ENCODE measurements around the gene TMEM187. TPM values are rescaled to one million over a fixed set of nuclear protein-coding genes. Genes with fewer than 3 reads are reported as not detected.

Gene TMEM187
- total and polyA plus RNA-seq, 4 experiments from 2014 or later, result 10.4 to 23.8 (median 13.8) TPM

- H3K4me3 Mint-ChIP-seq, result no peak overlapping the region
- DNase-seq, result peak in 1 of 5 donors; percentile 31
- H3K4me1 ChIP-seq (ENCODE audit: insufficient read depth, low read length), result peaks cover 4% of the 10 kb centered on the region
- POLR2A ChIA-PET (ENCODE audit: partially characterized antibody), result interaction anchor here (21.2 kb wide), 1 partner anchor 27 kb away, joined by 447 read pairs; the partner anchor contains the start of genes ARHGAP4 and NAA10
- H3K27me3 Mint-ChIP-seq, result no peaks in the 10 kb centered on the region
- peaks cover 0 to 8% (median 0%) of the 10 kb centered on the region in 8 donors for H3K9me3 Mint-ChIP-seq
- H3K9me3 ChIP-seq (ENCODE audit: control insufficient read depth in 1 of 2, low read length in 2 of 2), result no peaks in the 10 kb centered on the region
- intact Hi-C loops (cut with micrococcal nuclease), result loop anchor here (1.0 to 5.0 kb wide), 2 partner anchors 190 to 267 kb away; partner anchors contain the start of genes PLXNB3 and SLC6A8
- peaks cover 43 to 47% of the 10 kb centered on the region in 2 donors for H3K36me3 Mint-ChIP-seq
- no peak overlapping the region for H3K4me3 ChIP-seq (ENCODE audit: low read length in 2 of 2)
- peak overlapping the region; percentile 31 for H3K27ac ChIP-seq (ENCODE audit: low read depth, low read length)
- peaks cover 0 to 7% (median 2%) of the 10 kb centered on the region in 4 donors for H3K4me1 Mint-ChIP-seq
- peaks cover 55% of the 10 kb centered on the region for H3K36me3 ChIP-seq (ENCODE audit: insufficient read depth, low read length)
- CTCF ChIA-PET (ENCODE audit: partially characterized antibody), result interaction anchor here (1.2 to 4.7 kb wide), 3 partner anchors 14 to 191 kb away, joined by 3 to 19 read pairs (median 12); partner anchors contain the start of gene PLXNB3
- no peaks in the 10 kb centered on the region for H3K27me3 ChIP-seq (ENCODE audit: insufficient read depth, low read length)
- peak overlapping the region in 2 of 7 donors; percentile 65 to 81 for H3K27ac Mint-ChIP-seq
Measured at GRCh38 chrX:153953892-153954557, 18.5 kb upstream of the TMEM187 start.

DNA sequence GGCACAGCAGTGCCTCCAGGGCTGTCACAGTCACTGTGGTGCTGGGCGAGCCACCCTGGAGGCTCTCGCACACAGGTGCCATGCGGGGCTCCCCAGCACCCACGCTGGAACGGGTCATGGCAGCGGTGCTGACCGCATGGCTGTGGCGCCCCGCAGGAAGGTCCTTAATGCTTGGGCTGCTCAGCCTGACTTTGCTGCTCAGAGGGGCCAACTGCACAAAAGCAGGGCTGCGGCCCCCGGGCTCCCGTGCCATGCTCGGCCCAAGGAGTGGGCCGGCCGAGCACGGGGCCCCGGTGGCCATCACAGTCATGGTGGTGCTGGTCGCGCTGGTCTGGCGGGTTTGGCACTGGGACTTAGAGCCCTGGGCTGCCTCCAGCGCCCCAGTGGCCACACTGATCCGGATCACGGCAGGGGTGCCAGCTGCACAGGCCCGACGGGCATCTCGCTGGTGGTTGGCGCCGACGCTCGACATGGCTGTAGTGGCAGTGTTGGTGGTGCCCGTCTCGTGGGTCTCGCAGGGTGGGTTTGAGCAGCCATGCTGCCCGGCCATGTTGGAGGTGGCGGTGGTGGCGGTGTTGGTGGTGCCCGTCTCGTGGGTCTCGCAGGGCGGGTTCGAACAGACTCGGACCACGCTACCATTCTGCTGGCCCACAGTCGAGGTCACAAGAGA is 17.9 kb upstream of the TMEM187 start:
- Mint-ChIP-seq H3K36me3 (peaks cover 45 to 46% of the 10 kb centered on the region in 2 donors), H3K9me3 (peaks cover 0 to 6% (median 0%) of the 10 kb centered on the region in 8 donors), H3K27me3 (no peaks in the 10 kb centered on the region), H3K4me3 (no peak overlapping the region), H3K4me1 (peaks cover 0 to 7% (median 2%) of the 10 kb centered on the region in 4 donors), H3K27ac (peak overlapping the region in 3 of 7 donors; percentile 65 to 81 (median 77))
- peak in 1 of 5 donors; percentile 18 for DNase-seq
- POLR2A ChIA-PET (ENCODE audit: partially characterized antibody), result no interaction called here
- Histone ChIP-seq H3K4me3 (ENCODE audit: low read length in 2 of 2) (no peak overlapping the region), H3K9me3 (ENCODE audit: control insufficient read depth in 1 of 2, low read length in 2 of 2) (no peaks in the 10 kb centered on the region), H3K27me3 (ENCODE audit: insufficient read depth, low read length) (no peaks in the 10 kb centered on the region), H3K4me1 (ENCODE audit: insufficient read depth, low read length) (peaks cover 4% of the 10 kb centered on the region), H3K36me3 (ENCODE audit: insufficient read depth, low read length) (peaks cover 60% of the 10 kb centered on the region), H3K27ac (ENCODE audit: low read depth, low read length) (no peak overlapping the region)
- CTCF ChIA-PET (ENCODE audit: partially characterized antibody), result no interaction called here
- intact Hi-C loops (cut with micrococcal nuclease), result loop anchor here (5.0 kb wide), 1 partner anchor 267 kb away; the partner anchor contains the start of gene SLC6A8

GRCh38 chrX:153955228-153955732 is 17.3 kb upstream of the TMEM187 start:
- no peak overlapping the region for H3K4me3 ChIP-seq (ENCODE audit: low read length in 2 of 2)
- Mint-ChIP-seq H3K4me3 (no peak overlapping the region), H3K36me3 (peaks cover 49 to 51% of the 10 kb centered on the region in 2 donors), H3K27ac (peak overlapping the region in 3 of 7 donors; percentile 47 to 77 (median 64)), H3K27me3 (no peaks in the 10 kb centered on the region), H3K9me3 (peaks cover 0 to 6% (median 0%) of the 10 kb centered on the region in 8 donors), H3K4me1 (peaks cover 0 to 7% (median 2%) of the 10 kb centered on the region in 4 donors)
- H3K27me3 ChIP-seq (ENCODE audit: insufficient read depth, low read length), result no peaks in the 10 kb centered on the region
- no peak for DNase-seq
- CTCF ChIA-PET (ENCODE audit: partially characterized antibody), result no interaction called here
- peaks cover 58% of the 10 kb centered on the region for H3K36me3 ChIP-seq (ENCODE audit: insufficient read depth, low read length)
- no peak overlapping the region for H3K27ac ChIP-seq (ENCODE audit: low read depth, low read length)
- H3K9me3 ChIP-seq (ENCODE audit: control insufficient read depth in 1 of 2, low read length in 2 of 2), result no peaks in the 10 kb centered on the region
- POLR2A ChIA-PET (ENCODE audit: partially characterized antibody), result no interaction called here
- peaks cover 4% of the 10 kb centered on the region for H3K4me1 ChIP-seq (ENCODE audit: insufficient read depth, low read length)
- intact Hi-C loops (cut with micrococcal nuclease), result no loop called here

GRCh38 chrX:153956044-153956907 is 16.3 kb upstream of the TMEM187 start:
- Mint-ChIP-seq H3K27ac (peak overlapping the region in 2 of 7 donors; percentile 29 to 64), H3K27me3 (no peaks in the 10 kb centered on the region), H3K36me3 (peaks cover 50% of the 10 kb centered on the region in 2 donors), H3K4me1 (peaks cover 0 to 7% (median 2%) of the 10 kb centered on the region in 4 donors), H3K4me3 (no peak overlapping the region), H3K9me3 (peaks cover 0 to 6% (median 0%) of the 10 kb centered on the region in 8 donors)
- Histone ChIP-seq H3K36me3 (ENCODE audit: insufficient read depth, low read length) (peaks cover 52% of the 10 kb centered on the region), H3K27ac (ENCODE audit: low read depth, low read length) (no peak overlapping the region), H3K4me1 (ENCODE audit: insufficient read depth, low read length) (peaks cover 4% of the 10 kb centered on the region), H3K9me3 (ENCODE audit: control insufficient read depth in 1 of 2, low read length in 2 of 2) (no peaks in the 10 kb centered on the region), H3K27me3 (ENCODE audit: insufficient read depth, low read length) (no peaks in the 10 kb centered on the region), H3K4me3 (ENCODE audit: low read length in 2 of 2) (no peak overlapping the region)
- peak in 1 of 5 donors; percentile 16 for DNase-seq
- intact Hi-C loops (cut with micrococcal nuclease), result no loop called here
- POLR2A ChIA-PET (ENCODE audit: partially characterized antibody), result no interaction called here
- CTCF ChIA-PET (ENCODE audit: partially characterized antibody), result no interaction called here

GRCh38 chrX:153957224-153957623 is 15.3 kb upstream of the TMEM187 start:
- no peak overlapping the region for H3K27ac ChIP-seq (ENCODE audit: low read depth, low read length)
- no peaks in the 10 kb centered on the region for H3K9me3 ChIP-seq (ENCODE audit: control insufficient read depth in 1 of 2, low read length in 2 of 2)
- intact Hi-C loops (cut with micrococcal nuclease), result no loop called here
- ChIA-PET POLR2A (ENCODE audit: partially characterized antibody) (no interaction called here), CTCF (ENCODE audit: partially characterized antibody) (no interaction called here)
- Mint-ChIP-seq H3K9me3 (peaks cover 0 to 6% (median 0%) of the 10 kb centered on the region in 8 donors), H3K36me3 (peaks cover 48 to 54% of the 10 kb centered on the region in 2 donors), H3K4me3 (no peak overlapping the region), H3K27me3 (no peaks in the 10 kb centered on the region), H3K4me1 (peaks cover 0 to 7% (median 2%) of the 10 kb centered on the region in 4 donors), H3K27ac (peak overlapping the region in 1 of 7 donors; percentile 17)
- no peak for DNase-seq
- no peaks in the 10 kb centered on the region for H3K27me3 ChIP-seq (ENCODE audit: insufficient read depth, low read length)
- peaks cover 57% of the 10 kb centered on the region for H3K36me3 ChIP-seq (ENCODE audit: insufficient read depth, low read length)
- H3K4me1 ChIP-seq (ENCODE audit: insufficient read depth, low read length), result peaks cover 4% of the 10 kb centered on the region
- H3K4me3 ChIP-seq (ENCODE audit: low read length in 2 of 2), result no peak overlapping the region

GRCh38 chrX:153958605-153959004 is 13.9 kb upstream of the TMEM187 start:
- peaks cover 44 to 61% of the 10 kb centered on the region in 2 donors for H3K36me3 Mint-ChIP-seq
- no peak overlapping the region for H3K4me3 ChIP-seq (ENCODE audit: low read length in 2 of 2)
- no peak overlapping the region for H3K27ac Mint-ChIP-seq
- H3K27me3 ChIP-seq (ENCODE audit: insufficient read depth, low read length), result no peaks in the 10 kb centered on the region
- H3K9me3 Mint-ChIP-seq, result peaks cover 0 to 6% (median 0%) of the 10 kb centered on the region in 8 donors
- no peak for DNase-seq
- intact Hi-C loops (cut with micrococcal nuclease), result no loop called here
- H3K4me3 Mint-ChIP-seq, result no peak overlapping the region
- H3K4me1 Mint-ChIP-seq, result peaks cover 0 to 1% (median 0%) of the 10 kb centered on the region in 4 donors
- no peaks in the 10 kb centered on the region for H3K9me3 ChIP-seq (ENCODE audit: control insufficient read depth in 1 of 2, low read length in 2 of 2)
- no peaks in the 10 kb centered on the region for H3K27me3 Mint-ChIP-seq
- POLR2A ChIA-PET (ENCODE audit: partially characterized antibody), result no interaction called here
- H3K27ac ChIP-seq (ENCODE audit: low read depth, low read length), result no peak overlapping the region
- CTCF ChIA-PET (ENCODE audit: partially characterized antibody), result no interaction called here
- peaks cover 62% of the 10 kb centered on the region for H3K36me3 ChIP-seq (ENCODE audit: insufficient read depth, low read length)
- no peaks in the 10 kb centered on the region for H3K4me1 ChIP-seq (ENCODE audit: insufficient read depth, low read length)
